Epidermal melanocyte (primary cell): ENCODE measurements around the gene ROBO1.
"Not testable (repeated sequence)": the region's sequence is repeated elsewhere in the genome, so short reads cannot be mapped to it uniquely, and the experiment has no call there.

Experiments
- DNase-seq: peaks from one replicate; pipeline ENCODE4 v3.0.0; 2011; ENCODE audit warnings: low spot score; ENCODE audit not compliant: insufficient read length

ROBO1 gene

DNA sequence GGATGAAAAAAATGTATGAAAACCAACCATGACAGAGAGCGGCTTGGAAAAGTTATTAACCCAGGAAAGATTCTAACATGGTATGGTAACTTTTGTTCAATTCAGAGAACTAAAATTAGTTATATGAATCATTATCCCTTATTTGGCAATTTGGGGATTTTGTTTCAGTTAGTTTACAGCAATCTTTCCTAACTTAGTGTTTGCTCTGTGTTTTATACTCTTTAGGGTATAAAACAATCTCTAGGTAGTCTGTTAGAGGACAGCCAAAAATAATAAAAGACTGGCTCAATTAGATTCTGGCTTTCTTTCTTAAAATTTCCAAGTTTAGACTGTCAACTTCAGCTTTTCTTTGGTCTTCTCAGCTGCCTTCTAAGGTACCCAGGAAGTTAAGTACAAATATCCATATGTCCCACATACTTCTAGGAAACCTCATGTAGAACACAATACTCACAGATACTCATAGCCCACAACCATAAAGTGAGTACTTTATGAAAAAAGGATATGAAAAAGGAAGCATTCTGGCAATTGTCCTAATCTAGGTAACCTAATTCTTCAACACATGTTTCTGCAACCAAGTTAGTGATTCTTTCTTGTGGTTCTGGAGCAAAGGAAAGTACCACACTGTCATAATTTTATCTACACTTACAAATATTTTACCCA is 849.3 kb downstream of the ROBO1 start:
- DNase-seq, result no peak

DNA sequence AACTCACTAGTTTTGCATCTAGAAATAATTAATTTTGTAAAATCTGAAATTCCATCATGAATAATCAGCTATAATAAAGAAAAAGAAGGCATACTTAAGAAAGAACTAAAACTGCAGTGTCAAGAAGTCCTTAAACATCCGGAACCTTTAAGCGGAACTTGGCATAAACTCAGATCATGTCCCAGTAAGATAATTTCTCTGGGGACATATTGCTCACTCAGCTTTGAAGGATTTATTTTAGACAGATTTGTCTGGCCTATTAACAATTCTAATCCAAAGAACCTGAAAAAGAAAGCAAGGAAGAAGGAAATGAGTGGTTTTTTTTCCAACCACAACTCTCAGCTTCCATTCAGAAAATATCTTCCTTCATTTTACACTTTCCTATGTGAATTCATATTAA is 850.3 kb downstream of the ROBO1 start:
- DNase-seq, result no peak

DNA sequence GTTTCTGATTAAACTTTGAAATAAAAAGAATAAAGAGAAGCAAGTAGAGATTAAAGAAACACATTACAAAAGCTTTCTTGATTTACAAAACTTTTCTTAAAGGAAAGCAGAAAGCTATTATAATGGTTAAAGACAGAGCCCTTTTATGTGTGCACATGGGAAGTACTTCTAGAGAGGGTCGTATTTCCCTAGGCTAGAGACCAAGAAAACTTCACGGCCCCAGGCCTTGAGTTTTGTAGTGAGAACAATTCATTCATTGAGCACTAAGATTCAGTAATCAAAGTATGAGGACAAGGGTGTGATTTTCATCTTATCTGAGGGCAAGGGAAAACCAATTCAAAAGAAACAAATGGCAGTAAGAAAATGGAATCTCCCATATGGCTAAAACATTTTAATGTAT is 854.1 kb downstream of the ROBO1 start:
- no peak for DNase-seq

DNA sequence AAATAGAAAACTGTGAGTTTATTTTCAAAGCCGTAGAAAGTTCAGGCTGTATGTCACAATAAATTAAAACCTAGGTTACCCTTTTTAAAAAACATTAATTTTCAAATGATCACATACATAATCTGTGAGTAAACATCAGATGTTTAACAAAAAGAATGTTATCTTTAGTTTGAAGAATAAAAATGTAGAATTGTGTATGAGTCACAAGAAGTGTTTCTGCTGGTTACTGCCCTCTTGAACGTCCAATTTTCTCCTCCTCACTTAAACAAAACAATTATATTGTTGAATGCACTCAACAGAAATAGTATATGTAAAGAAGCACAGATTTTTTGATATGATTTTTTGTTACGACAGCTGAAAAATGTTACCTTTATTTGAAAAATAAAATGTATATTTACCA is 855.1 kb downstream of the ROBO1 start:
- DNase-seq, result no peak

DNA sequence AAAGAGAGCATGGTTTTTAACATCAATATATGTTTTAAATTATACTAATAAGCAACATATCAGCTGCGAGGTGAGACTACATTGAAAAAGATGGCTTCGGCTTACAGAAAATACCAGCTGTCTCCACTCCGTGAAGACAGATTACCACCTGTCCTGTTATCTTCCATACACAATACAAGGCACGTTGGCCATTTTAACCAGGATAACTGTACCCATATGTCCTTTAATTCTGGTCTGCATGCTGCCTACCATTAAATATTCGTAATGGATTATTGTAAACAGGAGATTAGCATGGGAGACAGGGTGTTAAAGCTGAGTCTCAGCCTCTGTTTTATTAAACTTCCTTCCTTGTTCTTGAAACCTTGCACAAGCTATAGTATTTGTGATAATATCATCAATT is 855.5 kb downstream of the ROBO1 start:
- no peak for DNase-seq

DNA sequence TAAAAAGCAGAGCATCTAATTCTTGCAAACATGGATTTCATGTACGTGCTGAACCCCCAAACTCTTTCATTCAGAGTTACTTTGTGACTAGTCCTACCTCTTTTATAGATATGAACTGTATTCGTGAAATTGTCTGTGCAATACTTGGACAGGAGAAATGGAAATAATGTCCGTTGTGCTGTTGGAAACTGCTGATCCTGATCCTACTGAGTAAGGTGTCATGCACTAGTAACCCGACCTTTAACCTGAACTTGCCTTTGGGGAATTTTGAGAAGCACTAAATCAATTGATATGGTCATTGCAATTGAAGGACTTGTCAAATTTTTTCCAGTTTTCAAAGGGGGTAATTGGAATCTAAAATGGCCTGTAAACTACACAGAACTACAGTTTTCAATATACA is 856.4 kb downstream of the ROBO1 start:
- no peak for DNase-seq

DNA sequence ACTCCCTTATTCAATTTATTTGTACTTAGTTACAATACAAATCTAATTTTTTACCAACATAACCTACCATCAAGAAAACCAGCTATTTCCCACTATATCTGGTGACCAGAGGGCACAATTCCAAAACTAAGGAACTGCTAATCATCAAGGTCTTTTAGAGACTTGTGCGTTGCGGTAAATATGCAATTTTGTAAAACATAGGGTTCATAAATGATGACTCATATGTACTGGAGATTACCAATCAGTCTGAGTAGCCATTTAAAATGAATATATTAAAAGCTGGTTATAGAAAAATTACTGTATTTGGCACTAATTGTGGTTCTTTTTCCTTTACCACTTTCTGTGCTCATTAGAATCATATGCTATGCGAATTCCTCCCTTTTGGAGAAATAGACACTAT is 859.6 kb downstream of the ROBO1 start:
- no peak for DNase-seq

DNA sequence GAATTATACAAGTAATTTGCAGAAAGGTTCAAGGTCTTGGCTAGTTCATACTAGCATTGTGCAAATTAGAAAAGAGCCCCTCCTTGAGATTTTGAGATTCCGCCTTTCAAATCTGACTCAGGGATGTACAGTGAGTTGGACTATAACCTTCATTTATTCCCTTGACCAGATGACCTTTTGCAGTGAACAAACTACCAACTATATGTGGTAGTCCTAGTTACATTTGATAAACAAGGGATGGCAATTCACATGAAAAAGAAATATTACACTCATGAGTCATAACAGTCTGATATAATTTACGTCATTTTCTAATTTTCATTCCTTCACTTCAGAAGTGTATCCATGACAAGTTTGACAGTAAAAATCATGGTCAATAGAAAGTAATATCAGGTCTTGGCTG is 860.4 kb downstream of the ROBO1 start:
- no peak for DNase-seq

DNA sequence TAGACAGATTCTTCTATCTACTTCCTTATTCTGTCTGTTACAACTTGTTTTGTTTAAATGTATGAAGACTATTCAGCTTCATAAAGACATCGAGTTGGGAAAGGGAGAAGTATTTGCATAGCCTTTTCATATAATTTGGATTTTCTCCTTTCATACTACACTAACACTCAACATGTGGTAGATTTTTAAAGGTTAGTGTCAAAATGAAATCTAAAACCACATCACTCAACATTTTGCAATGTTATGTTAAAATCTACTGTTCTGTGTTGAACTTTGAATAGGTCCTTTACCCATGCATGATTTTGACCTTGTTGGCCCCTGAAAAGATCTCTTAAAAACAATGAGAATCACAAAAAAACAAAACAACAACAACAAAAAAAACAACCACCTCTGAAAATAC is 860.9 kb downstream of the ROBO1 start:
- DNase-seq, result no peak

DNA sequence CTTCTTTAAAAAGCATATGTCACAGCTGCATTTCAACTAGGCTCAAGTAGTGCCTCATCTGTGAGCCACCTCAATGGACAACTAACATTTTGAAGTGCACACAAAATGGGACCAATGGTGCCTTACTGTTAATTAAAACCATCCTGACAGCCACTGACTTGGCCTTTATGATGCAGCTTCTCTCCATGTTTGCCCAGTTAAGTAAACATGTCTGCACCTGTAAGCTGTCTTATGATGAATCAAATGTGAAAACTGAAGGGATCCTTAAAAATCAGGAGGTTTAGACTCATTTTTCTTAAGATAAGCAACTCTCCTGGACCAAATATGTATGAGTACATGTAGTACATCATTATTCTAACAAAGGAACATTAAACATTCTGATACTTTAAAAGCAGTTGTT is 861.6 kb downstream of the ROBO1 start:
- DNase-seq, result no peak

DNA sequence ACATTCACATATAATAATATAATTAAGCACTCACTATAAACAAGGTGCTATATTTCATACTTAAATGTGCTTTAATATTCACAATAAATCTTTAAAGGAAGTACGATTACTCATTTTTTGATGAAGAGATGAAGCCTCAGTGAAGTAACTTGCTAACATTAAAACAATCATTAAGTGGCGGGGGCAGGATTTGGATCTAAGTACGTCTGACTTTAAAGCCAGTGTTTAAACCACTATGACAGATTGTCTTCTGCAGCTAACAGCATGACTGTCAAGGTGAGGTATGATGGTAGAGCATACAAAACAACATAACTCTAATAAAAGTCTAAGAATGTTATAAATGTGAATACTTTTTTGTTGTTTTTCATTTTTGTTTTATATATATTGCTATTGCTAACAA is 862.1 kb downstream of the ROBO1 start:
- DNase-seq, result no peak

DNA sequence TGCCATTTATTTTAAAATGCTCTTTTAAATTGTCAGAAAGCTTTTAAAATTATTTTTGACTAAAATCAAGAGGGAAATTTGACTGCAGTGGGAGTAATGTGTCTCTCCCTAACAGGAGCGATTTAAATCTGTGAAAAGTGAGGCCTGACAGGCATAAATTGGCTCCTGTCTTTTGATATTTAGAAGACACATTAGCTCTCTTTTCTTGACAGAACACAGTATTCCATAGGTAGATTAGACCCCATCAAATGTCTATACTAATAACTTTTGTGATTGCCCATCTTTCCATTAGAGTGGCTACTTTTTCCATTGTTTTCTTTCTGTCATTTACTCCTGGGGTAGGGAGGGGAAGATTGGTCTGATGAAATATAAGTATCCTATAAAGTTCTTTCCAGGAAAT is 866.3 kb downstream of the ROBO1 start:
- no peak for DNase-seq

DNA sequence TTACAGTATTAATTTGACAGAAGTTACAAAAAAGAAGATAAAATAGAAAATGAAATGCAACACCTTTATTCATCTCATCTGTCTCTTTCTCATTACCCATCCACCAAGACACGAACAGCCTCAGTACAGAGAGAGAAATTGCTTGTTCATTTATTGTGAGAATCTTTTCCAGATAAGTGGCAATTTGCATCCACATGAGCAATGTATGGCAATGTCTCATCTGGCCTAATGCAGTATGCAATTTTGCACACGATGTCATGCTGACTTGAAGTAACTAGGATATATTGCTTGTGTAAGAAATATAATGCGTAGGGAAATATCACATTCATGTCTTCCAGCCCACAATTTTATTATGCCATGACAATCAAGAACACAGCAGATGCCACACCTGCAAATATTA is 866.9 kb downstream of the ROBO1 start:
- no peak for DNase-seq

DNA sequence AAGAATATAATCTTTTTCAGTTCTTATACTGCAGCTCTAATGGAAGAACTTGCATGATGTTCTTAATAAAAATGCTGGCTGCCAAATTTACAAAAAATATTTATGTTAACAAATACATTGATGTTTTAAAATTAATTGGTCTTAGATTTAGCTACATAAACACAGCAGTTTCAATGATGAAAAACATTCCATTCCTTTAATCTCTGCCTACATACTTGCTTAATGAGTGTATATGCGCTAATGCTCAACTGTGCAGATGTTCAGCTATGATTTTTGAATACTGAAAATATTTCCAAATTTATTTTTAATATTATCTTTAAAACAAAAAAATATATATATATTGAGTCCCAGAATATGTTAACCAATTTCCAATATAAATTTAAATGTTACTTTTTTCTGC is 867.4 kb downstream of the ROBO1 start:
- no peak for DNase-seq

DNA sequence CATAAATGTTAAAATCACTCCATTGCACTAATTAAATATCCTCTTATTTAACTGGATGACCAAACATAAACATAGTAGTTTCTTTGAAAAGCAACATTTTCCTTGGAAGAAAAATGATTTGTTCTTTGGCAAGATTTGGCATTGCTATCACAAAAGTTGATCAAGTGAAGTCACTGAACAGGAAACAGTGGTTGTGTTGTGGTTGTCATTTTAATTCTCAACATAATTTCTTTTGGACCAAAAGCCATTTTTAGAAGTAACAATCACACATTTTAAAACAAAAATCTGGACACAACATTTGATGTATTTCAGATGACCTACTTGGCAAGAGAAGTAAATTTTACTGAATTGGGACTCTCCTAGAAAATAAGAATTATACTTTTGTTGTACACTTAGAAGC is 872.3 kb downstream of the ROBO1 start:
- no peak for DNase-seq

DNA sequence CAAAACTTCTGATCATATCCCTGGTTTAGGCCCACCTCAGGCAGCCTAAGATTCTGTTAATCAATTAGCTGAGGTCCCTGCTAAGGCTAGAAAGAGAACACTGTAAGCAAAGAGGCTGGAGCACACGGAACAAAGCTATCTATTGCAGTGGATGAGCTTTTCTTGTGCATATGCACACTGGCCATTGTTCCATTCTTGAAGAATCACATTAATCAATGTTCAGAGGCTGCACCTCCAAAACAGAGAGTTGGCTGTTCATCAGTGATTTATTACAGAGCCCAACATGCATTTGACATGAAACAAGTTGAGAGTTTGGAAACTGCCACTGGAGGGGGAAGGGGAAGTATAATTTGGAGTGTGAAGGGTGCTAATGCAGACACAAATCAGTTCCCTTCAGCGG is 873.0 kb downstream of the ROBO1 start:
- no peak for DNase-seq

DNA sequence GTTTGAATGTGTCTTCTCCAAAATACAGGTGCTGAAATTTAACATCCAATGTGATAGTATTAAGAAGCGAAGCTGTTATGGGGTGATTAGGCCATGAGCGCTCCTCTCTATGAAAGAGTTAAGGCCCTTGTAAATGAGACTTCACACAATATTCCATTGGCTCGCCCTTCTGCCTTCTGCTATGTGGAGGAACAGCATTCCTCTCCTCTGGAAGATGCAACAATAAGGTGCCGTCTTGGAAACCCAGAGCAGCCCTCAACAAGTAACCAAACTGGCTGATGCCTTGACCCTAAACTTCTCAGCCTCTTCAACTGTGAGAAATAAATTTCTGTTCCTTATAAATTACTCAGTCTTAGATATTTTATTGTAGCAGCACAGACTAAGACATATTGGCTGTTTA is 874.6 kb downstream of the ROBO1 start:
- DNase-seq, result no peak

DNA sequence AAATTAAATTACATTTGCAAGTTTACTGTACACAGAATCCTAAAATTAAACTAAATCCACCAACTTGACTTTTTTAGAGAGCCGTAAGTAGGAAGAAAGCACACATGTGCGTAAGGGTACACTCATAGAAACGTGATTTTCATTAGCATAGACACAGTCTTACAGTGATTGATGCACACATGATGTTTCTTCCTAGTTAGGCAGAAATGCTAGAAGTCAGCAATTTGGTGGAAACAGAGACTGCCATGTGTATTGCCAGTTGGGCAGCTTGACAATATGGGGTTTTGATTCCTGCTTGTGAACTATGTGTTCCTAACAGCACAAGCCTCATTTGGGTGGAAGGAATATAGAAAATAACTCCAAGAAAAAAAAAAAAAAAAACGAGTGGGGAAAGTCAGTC is 878.5 kb downstream of the ROBO1 start:
- DNase-seq, result no peak

DNA sequence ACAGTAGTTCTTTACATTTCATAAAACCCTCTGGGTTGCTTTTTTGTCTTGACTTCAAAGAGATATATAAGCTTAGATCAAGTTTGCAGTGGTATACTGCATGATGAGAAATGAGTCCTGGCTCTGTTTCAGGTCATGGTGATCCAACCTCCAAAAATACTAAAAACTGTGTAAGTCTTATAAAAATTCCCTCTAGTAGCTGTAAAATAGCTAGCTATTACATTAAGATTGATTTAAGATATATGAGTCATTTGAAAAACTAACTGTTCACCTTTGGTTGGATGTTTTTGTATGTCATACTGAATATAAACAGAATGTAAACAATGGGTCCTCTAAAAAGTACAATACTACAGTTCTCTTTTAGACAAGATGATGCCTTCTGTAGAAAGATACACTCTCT is 879.2 kb downstream of the ROBO1 start:
- DNase-seq, result no peak

DNA sequence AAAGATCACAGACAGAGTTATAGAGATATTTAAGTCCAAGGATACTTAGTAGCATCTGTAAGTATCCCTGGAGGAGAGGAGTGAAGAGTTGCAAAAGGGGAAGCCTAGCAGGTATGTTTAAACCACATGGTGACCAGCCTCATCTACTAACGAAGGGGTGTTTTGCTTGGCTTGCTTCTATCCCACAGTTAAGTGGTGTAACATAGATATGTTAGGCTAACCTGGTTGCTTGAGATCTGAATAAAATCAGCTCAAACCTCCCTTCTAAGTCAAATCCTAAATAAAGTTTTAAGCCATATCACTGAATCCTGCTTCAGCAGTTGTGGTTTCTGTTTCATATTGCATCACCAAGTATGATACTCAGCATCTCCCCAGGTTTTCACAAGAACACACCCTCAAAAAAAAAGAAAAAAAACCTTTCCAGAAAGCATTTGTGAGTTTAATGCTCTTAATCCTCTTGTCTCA is 880.2 kb downstream of the ROBO1 start:
- no peak for DNase-seq

DNA sequence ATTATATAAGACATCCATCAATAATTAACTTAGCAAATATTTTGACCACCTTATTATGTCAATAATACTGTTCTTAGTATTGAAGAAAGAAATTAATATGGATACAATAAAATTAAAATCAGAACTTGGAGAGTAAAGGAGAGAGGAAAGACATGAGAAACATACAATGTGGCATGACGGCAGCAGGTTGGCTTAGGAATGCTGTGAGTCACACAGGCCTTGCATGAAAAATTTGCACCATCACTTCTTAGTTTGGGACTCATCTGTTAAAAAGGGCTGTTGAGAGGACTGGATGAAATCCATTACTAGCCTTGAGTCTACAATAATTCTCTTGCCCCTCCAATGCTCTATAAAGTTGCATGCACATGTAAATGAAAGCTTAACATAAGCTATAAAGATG is 880.8 kb downstream of the ROBO1 start:
- no peak for DNase-seq

DNA sequence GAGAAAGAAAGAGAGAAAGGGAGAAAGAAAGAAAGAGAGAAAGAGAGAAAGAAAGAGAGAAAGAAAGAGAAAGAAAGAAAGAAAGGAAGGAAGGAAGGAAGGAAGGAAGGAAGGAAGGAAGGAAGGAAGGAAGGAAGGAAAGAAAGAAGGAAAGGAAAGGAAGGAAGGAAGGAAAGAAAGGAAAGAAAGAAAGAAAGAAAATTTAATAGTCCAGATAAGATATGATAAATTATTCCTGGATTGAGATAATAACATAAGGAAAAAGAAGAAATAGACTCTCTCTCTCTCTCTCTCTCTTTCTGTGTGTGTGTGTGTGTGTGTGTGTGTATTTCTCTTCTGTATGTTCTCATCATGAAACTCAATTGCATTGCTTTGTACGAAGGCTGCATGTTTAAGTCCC is 883.2 kb downstream of the ROBO1 start:
- not testable (repeated sequence) for DNase-seq

DNA sequence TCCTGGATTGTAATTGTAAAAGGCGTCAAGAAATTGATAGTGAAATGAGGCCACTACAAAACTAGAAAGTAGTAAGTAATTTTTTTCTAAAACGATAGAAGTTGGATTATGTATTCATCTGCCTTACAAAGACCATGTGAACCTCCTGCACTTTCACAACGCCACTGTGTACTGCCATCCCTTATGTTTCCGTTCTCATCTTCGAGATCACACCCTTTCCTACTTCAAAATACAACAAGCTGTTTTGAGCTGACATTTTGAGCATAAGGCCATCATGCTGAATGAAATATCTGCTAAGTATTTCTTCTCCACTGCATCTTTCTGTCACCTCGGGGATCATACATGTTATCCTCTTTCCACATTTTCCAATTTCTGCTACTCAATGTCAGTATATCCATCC is 885.5 kb downstream of the ROBO1 start:
- DNase-seq, result no peak

DNA sequence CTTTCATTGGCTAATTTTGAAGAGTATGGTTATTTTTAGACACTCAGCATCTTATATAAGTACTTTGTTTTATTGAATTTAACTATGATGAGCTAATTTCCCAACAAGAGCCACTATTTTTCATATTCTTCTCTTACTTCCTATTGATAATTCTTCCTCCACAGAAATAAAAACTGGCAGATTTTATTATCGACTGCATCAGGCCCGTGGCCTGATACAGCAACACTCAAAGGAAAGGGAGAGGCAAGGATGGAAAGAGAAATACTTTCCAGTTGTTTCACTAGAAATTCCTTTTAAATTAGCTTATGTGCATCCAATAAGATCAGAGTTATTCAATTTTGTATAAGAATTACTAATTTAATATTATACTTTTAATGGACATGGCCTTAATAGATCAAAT is 886.3 kb downstream of the ROBO1 start:
- no peak for DNase-seq
